AG10803 (cell line): ENCODE measurements around the gene PDE6C.

Experiments
- DNase-seq: peaks from one replicate; pipeline ENCODE4 v3.0.0; 2010; ENCODE audit warnings: low read depth
- H3K4me3 ChIP-seq: 2 replicates; pipeline ENCODE4 v1.5.1; 2011; ENCODE audit warnings: mild to moderate bottlenecking, low read length, control low read depth
- TF ChIP-seq, protein P1 (sequence below): conservative IDR thresholded peaks from 2 replicates; pipeline ENCODE4 v1.5.1; 2011; ENCODE audit warnings: mild to moderate bottlenecking, low read length, control low read depth, inconsistent platforms

PDE6C gene

DNA sequence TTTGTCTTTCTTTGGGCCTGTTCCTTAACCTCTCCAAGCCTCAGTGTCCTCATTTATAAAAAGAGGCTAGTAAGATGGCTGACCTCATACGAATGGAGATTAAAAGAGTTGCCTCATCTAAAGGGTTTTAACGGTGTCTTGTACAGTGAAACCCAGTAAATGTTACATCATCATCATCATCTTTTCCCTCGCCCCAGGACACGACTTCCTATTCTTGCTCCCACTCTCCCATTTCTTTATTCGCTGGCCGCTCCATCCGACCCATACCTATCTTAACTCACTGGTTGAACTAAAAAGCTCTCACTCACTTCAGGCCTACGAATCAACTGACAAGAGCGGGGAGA lies 89.5 kb downstream of the PDE6C start:
- DNase-seq: peak; percentile 56
- TF ChIP-seq, protein P1, sequence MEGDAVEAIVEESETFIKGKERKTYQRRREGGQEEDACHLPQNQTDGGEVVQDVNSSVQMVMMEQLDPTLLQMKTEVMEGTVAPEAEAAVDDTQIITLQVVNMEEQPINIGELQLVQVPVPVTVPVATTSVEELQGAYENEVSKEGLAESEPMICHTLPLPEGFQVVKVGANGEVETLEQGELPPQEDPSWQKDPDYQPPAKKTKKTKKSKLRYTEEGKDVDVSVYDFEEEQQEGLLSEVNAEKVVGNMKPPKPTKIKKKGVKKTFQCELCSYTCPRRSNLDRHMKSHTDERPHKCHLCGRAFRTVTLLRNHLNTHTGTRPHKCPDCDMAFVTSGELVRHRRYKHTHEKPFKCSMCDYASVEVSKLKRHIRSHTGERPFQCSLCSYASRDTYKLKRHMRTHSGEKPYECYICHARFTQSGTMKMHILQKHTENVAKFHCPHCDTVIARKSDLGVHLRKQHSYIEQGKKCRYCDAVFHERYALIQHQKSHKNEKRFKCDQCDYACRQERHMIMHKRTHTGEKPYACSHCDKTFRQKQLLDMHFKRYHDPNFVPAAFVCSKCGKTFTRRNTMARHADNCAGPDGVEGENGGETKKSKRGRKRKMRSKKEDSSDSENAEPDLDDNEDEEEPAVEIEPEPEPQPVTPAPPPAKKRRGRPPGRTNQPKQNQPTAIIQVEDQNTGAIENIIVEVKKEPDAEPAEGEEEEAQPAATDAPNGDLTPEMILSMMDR: no peak

DNA sequence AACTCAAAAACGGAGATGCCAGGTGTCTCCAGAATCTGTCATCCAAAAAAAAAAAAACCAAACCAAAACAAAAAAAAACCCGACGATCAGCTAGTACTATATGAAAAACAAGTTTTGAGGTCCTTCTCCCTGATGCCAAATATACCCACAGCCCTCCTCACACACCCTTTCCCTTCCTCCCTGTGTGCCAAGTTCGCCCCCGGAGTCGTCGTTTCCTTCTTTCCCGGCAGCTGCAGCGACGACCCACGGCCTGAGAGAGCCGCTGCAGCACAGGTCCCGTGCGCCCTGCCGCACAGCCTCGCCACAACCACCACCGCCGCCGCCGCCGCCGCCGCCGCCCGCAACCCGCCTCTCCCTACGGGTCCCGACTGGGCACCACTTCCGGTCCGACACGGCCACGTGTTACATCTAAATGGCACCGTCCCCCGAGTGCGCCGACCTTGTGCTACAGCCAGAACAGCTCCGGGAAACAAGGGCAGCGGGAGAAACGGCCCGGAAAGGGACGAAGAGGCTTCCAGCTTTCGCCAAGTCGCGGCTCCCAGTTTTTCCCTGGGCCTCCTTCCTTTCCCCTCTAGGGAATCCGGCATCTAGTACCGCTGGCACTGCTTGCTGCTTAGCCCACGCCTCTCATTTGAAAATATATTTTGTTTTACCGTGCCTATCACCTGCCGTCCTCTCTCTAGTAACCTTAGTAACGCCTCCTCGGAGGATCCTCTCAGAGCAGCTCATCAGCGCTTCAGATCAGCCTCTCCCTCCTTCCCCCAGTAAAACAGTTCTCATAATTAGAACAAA lies 90.1 kb downstream of the PDE6C start, which contains the start of gene FRA10AC1:
TSS of gene FRA10AC1 (minus strand) at position 383 of the 792 bp plus-strand sequence. CDS start 2,486 bp downstream, outside the sequence.
- peak; percentile 95 for DNase-seq
- TF ChIP-seq, protein P1: peak; percentile 41
- peak within 1 kb of the TSS; percentile 90 for H3K4me3 ChIP-seq

More for the DNA sequence above, 89.5 kb downstream of the PDE6C start:
- peak overlapping the region; percentile 90 for H3K4me3 ChIP-seq

DNA sequence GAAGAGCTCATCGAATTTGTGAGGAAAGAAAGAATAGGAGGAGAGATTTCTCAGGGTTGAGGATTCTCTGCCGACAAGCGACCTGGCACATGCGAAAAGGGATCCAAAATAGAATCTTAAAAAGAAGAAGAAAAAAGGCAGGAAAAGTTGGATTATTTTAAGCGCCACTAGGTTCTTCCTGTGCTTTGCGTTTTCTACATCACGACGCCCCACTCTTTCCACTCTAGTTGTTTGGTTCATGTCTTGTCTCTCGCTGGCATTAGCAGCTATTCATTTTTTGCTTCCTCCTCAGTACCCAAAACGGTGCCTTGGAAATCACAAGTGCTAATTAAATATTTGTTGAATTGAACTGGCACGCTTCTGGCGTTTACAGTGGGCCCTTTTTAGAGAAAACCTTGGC lies 90.7 kb downstream of the PDE6C start:
- peak; percentile 11 for DNase-seq
- peak overlapping the region; percentile 90 for H3K4me3 ChIP-seq
- TF ChIP-seq, protein P1: no peak

DNA sequence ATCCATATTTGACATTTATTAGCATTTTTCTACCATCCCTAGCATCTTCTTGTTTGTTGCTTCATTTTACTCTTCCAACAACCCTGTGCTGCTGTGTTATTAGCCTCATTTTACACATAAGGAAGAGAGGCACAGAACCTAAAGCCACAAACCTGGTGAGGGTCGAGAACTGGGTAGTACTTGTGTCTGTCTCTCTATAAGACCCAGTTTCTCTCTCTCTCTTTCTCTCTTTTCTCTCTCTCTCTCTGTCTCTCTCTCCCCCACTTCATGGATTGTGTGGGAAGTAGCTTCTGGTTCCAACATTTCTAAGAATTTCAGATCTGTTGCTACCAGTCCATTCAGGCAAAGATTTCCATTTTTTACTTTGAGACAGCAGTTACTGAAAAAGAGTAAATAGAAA lies 91.5 kb downstream of the PDE6C start:
- no peak for DNase-seq
- TF ChIP-seq, protein P1: no peak
- no peak overlapping the region for H3K4me3 ChIP-seq

DNA sequence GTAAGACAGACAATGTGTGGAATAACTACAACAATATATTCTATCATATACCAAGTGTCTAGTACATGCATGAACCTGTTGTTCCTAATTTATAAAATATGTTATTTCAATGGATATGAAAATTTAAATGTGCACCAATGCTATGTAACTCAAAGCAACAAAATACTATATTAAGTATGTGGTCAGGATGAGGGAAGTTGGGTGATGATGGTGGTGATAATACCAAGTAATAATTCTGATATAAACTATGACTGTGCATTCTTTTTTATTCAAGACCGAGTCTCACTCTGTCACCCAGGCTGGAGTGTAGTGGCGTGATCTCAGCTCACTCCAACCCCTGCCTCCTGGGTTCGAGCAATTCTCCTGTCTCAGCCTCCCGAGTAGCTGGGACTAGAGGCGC lies 92.1 kb downstream of the PDE6C start:
- TF ChIP-seq, protein P1: no peak
- H3K4me3 ChIP-seq: no peak overlapping the region
- no peak for DNase-seq

DNA sequence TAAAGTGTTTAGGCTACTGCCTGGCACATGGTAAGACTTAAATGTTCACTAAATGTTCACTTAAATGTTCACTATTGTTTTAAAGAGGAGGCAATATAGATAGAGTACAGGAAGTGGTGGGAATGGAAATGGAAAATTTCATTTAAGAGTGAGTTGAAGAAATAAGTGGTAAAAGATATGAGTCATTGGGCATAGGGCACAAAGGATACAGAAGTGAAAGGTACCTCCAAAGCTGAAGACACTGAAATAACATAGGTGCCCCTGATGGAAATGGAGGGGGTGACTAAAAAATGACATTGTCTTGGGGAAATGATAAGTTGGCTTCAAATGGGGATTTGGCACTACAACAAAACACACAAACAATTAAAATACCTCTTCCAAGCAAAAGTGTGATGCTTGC lies 95.3 kb downstream of the PDE6C start:
- DNase-seq: no peak
- H3K4me3 ChIP-seq: no peak overlapping the region
- TF ChIP-seq, protein P1: no peak

DNA sequence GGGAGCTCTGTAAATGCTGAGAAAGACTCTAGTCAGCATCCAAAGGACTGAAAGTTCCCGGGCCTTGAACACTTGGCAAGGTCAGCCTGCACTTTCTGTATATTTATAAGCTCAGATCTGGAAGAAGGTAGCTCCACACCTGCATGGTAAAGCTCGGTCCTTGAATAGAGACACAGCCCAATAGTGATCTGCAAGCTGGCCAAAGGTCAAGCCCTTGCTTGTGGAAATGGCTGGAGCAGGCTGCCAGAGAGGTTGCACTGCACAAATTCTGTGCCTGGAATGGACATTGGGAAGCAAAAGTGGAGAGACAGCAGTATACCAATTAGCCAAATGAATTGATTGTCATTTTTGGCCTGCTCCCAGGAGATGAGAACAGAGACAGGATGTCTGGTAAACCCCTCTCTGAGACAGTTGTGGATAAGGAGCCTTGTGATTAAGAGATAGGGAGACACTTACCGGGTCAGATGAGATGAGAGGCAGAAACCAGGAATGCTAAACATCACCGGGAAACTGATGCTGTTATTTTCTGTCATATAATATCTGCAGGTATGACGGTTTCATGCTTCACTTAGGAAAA lies 98.1 kb downstream of the PDE6C start:
- TF ChIP-seq, protein P1: no peak
- no peak overlapping the region for H3K4me3 ChIP-seq

More for the DNA sequence above, 98.1 kb downstream of the PDE6C start:
- no peak for DNase-seq
